Panc1 (cell line): ENCODE results near the gene RNASET2. TPM values are rescaled to one million over a fixed set of nuclear protein-coding genes. Genes with fewer than 3 reads are reported as not detected.
A peak's percentile ranks its signal among the peaks of the same experiment; 100 is the strongest.

Experiments used
- ATAC-seq: fragments of 200-7000 bp; cut with Tn5 transposase; 2 replicates; pipeline ENCODE4 v1.9.1; 2020; ENCODE audit warnings: mild to moderate bottlenecking, moderate library complexity
- BruUV-seq: library from RNA; stranded (reverse); fragments of 400-500 nt; replicated peaks from 2 replicates; lab custom pipeline; 2021; lab: Mats Ljungman, UMichigan
- CTCF ChIA-PET: fragments of 300-600 bp; sonication (Branson Sonifier 250); formaldehyde crosslinking; loops from one replicate; lab custom pipeline; 2022; ENCODE audit warnings: antibody characterized with exemption; lab: Charles Lee
- POLR2A ChIA-PET: fragments of 300-600 bp; sonication (Branson Sonifier 250); formaldehyde crosslinking; loops from one replicate; lab custom pipeline; 2022; ENCODE audit warnings: antibody characterized with exemption; lab: Charles Lee
- DNase-seq: peaks from one replicate; pipeline ENCODE4 v3.0.0-alpha.2; 2010; ENCODE audit warnings: low read depth, low spot score
- H3K27ac ChIP-seq: 2 replicates; pipeline ENCODE4 v1.5.1; 2011; ENCODE audit warnings: mild to moderate bottlenecking, low read length, inconsistent platforms
- H3K27me3 ChIP-seq: fragments of 200-500 bp; sonication (Bioruptor generic); 2 replicates; pipeline ENCODE4 v1.6.0; 2014; ENCODE audit warnings: low read length, inconsistent platforms; ENCODE audit not compliant: control insufficient read depth, insufficient read depth
- H3K36me3 ChIP-seq: fragments of 200-500 bp; sonication (Bioruptor generic); 2 replicates; pipeline ENCODE4 v1.5.1; 2014; ENCODE audit warnings: inconsistent platforms, mild to moderate bottlenecking, low read length, moderate library complexity; ENCODE audit not compliant: control insufficient read depth, insufficient read depth
- H3K4me1 ChIP-seq: 2 replicates; pipeline ENCODE4 v1.5.1; 2011; ENCODE audit warnings: inconsistent platforms, mild to moderate bottlenecking, low read length, moderate library complexity; ENCODE audit not compliant: control insufficient read depth, insufficient read depth
- H3K4me3 ChIP-seq, 2 experiments: 2 replicates each; pipeline ENCODE4 v1.5.1; 2011 to 2012; ENCODE audit warnings: low read depth in 2 of 2, low read length in 2 of 2, mild to moderate bottlenecking in 2 of 2, inconsistent platforms in 1 of 2, moderate library complexity in 1 of 2
- H3K9me3 ChIP-seq: fragments of 200-500 bp; sonication (Bioruptor generic); 2 replicates; pipeline ENCODE4 v1.5.1; 2014; ENCODE audit warnings: low read depth, mild to moderate bottlenecking, inconsistent platforms, low read length, moderate library complexity; ENCODE audit not compliant: control insufficient read depth, insufficient read depth
- CTCF ChIP-seq: fragments of 450-650 bp; IDR thresholded peaks from 2 replicates; pipeline ENCODE4 v1.5.1; 2017; ENCODE audit warnings: mild to moderate bottlenecking
- POLR2AphosphoS5 ChIP-seq: IDR thresholded peaks from 2 replicates; pipeline ENCODE4 v1.6.1; 2012; ENCODE audit warnings: mild to moderate bottlenecking, low read depth, low read length, moderate library complexity
- REST ChIP-seq, 2 experiments: IDR thresholded peaks; 2 replicates each; pipeline ENCODE4 v1.6.1; 2011 to 2012; ENCODE audit warnings: low read depth in 2 of 2, control low read depth in 1 of 2, low read length in 1 of 2, mild to moderate bottlenecking in 1 of 2, moderate library complexity in 1 of 2; ENCODE audit not compliant: insufficient read depth in 1 of 2
- SIN3A ChIP-seq: IDR thresholded peaks from 2 replicates; pipeline ENCODE4 v1.6.1; 2012; ENCODE audit warnings: low read depth, mild to moderate bottlenecking, low read length, moderate library complexity, borderline replicate concordance; ENCODE audit not compliant: insufficient read depth
- TCF7L2 ChIP-seq: IDR thresholded peaks from 2 replicates; pipeline ENCODE4 v1.6.1; 2011; ENCODE audit warnings: mild to moderate bottlenecking, low read depth, low read length, inconsistent platforms
- in situ Hi-C: cut with HindIII; loops from 2 replicates; pipeline ENCODE4 v1.10.0; 2016; ENCODE audit warnings: low sequenced_read_pairs, low pct_unique_long_range_greater_than_20kb
- intact Hi-C: fragments of 100-400 bp; cut with micrococcal nuclease; formaldehyde crosslinking; loops from one replicate; pipeline ENCODE4 v1.10.0; 2022; ENCODE audit not compliant: unreplicated experiment
- total RNA-seq: library from RNA; stranded (reverse); gene quantifications from one replicate; pipeline ENCODE4 v1.2.1, GENCODE V29; 2021; ENCODE audit not compliant: unreplicated experiment

Gene RNASET2
- total RNA-seq, 1 experiment from 2014 or later: 9.7 TPM

GRCh38 chr6:166958926-166959861, 2.8 kb upstream of the RNASET2 start:
- H3K36me3 ChIP-seq: no peaks in the 10 kb centered on the region
- intact Hi-C loops: no loop called here
- ChIA-PET CTCF (no interaction called here), POLR2A (no interaction called here)
- no peak for DNase-seq
- no peak overlapping the region for H3K4me3 ChIP-seq
- H3K27me3 ChIP-seq: no peaks in the 10 kb centered on the region
- no peak overlapping the region for H3K27ac ChIP-seq
- no peaks in the 10 kb centered on the region for H3K9me3 ChIP-seq
- ATAC-seq: no peak
- H3K4me1 ChIP-seq: peaks cover 7% of the 10 kb centered on the region
- in situ Hi-C loops: no loop called here
- TF ChIP-seq TCF7L2 (no peak), CTCF (no peak), POLR2AphosphoS5 (no peak), SIN3A (no peak)
- BruUV-seq: no TSS peak

GRCh38 chr6:166957805-166958076, 1.4 kb upstream of the RNASET2 start:
- POLR2A ChIA-PET: no interaction called here
- Histone ChIP-seq H3K4me3 (peak overlapping the region in 1 of 2 experiments; percentile 70; a peak in 1 of 4 replicates), H3K27ac (no peak overlapping the region), H3K9me3 (no peaks in the 10 kb centered on the region), H3K27me3 (no peaks in the 10 kb centered on the region), H3K36me3 (no peaks in the 10 kb centered on the region), H3K4me1 (peaks cover 7% of the 10 kb centered on the region)
- DNase-seq (no peak), ATAC-seq (no peak)
- TF ChIP-seq REST (IDR thresholded peaks at IDR 0.05; ENCODE audit: insufficient read depth in 1 of 2, low read depth in 2 of 2, low read length in 1 of 2) (no peak), POLR2AphosphoS5 (no peak), SIN3A (no peak), TCF7L2 (no peak), CTCF (no peak)
- BruUV-seq: no TSS peak
- CTCF ChIA-PET: no interaction called here
- intact Hi-C loops: no loop called here
- in situ Hi-C loops: no loop called here
